Bronchial epithelial cell (primary cell): Measurements from ENCODE around the gene HS3ST1. TPM values are rescaled to one million over a fixed set of nuclear protein-coding genes. Genes with fewer than 3 reads are reported as not detected.
A peak's percentile ranks its signal among the peaks of the same experiment; 100 is the strongest.

Experiments used
- DNase-seq: peaks from one replicate; pipeline ENCODE4 v3.0.0-alpha.2; 2010; ENCODE audit warnings: low read depth
- FAIRE-seq: peaks from 2 replicates; lab custom pipeline; 2011; peaks lifted over from hg19 to GRCh38; lab: Jason Lieb, UNC
- H3K27me3 ChIP-seq: 2 replicates; pipeline ENCODE4 v1.5.1; 2011; ENCODE audit warnings: low read length; ENCODE audit not compliant: control insufficient read depth, insufficient read depth
- H3K36me3 ChIP-seq: 2 replicates; pipeline ENCODE4 v1.5.1; 2011; ENCODE audit warnings: low read length; ENCODE audit not compliant: control insufficient read depth, insufficient read depth
- H3K4me3 ChIP-seq: 2 replicates; pipeline ENCODE4 v1.5.1; 2011; ENCODE audit warnings: mild to moderate bottlenecking, low read depth, low read length, control low read depth
- CTCF ChIP-seq: IDR thresholded peaks from 2 replicates; pipeline ENCODE4 v1.5.1; 2011; ENCODE audit warnings: mild to moderate bottlenecking, moderate library complexity, low read length, control low read depth, inconsistent platforms; ENCODE audit not compliant: insufficient read depth, severe bottlenecking
- total RNA-seq: library from RNA; depleted of rRNA; stranded (reverse); fragments of >200 nt; gene quantifications from 2 replicates; pipeline ENCODE4 v1.2.1, GENCODE V29; 2014

HS3ST1 gene
- total RNA-seq, 1 donor from 2014 or later: 2.4 TPM

GRCh38 chr4:11470438-11471045, 41.8 kb upstream of the HS3ST1 start:
- DNase-seq (peak; percentile 87), FAIRE-seq (no peak)
- H3K27me3 ChIP-seq: no peaks in the 10 kb centered on the region
- no peak overlapping the region for H3K4me3 ChIP-seq
- no peaks in the 10 kb centered on the region for H3K36me3 ChIP-seq
- TF ChIP-seq CTCF: no peak

- Histone ChIP-seq H3K4me3 (no peak overlapping the region), H3K27me3 (no peaks in the 10 kb centered on the region), H3K36me3 (no peaks in the 10 kb centered on the region)
- no peak for FAIRE-seq
- TF ChIP-seq CTCF: no peak
- DNase-seq: peak; percentile 75
Measured at GRCh38 chr4:11469650-11470437, 41.1 kb upstream of the HS3ST1 start.

GRCh38 chr4:11468901-11469300, 40.2 kb upstream of the HS3ST1 start:
- no peak for TF ChIP-seq CTCF
- H3K4me3 ChIP-seq: no peak overlapping the region
- H3K27me3 ChIP-seq: no peaks in the 10 kb centered on the region
- no peaks in the 10 kb centered on the region for H3K36me3 ChIP-seq
- FAIRE-seq: no peak
- peak; percentile 27 for DNase-seq

- no peak for TF ChIP-seq CTCF
Measured at GRCh38 chr4:11467931-11468330, 39.2 kb upstream of the HS3ST1 start.

GRCh38 chr4:11463707-11464106, 35.0 kb upstream of the HS3ST1 start:
- FAIRE-seq (no peak), DNase-seq (no peak)
- Histone ChIP-seq H3K36me3 (no peaks in the 10 kb centered on the region), H3K4me3 (no peak overlapping the region), H3K27me3 (no peaks in the 10 kb centered on the region)
- TF ChIP-seq CTCF: no peak

More at GRCh38 chr4:11467931-11468330, 39.2 kb upstream of the HS3ST1 start:
- Histone ChIP-seq H3K27me3 (no peaks in the 10 kb centered on the region), H3K36me3 (no peaks in the 10 kb centered on the region), H3K4me3 (no peak overlapping the region)
- DNase-seq (no peak), FAIRE-seq (no peak)
